Prostate gland (tissue), 2 donors: ENCODE measurements around the gene CEP70.

ENCODE experiments used
- POLR2A ChIP-seq: fragments of 450-650 bp; IDR thresholded peaks from one replicate; pipeline ENCODE4 v1.6.1; 2016; ENCODE audit warnings: antibody characterized with exemption, mild to moderate bottlenecking
- POLR2AphosphoS5 ChIP-seq: sonication (generic); formaldehyde crosslinking; IDR thresholded peaks from one replicate; pipeline ENCODE4 v1.6.1; 2017; ENCODE audit warnings: antibody characterized with exemption
- TF ChIP-seq, protein P1 (sequence below), 4 experiments: fragments of 200-600 bp in 2 of 4; fragments of 450-650 bp in 2 of 4; sonication (generic) in 2 of 4; IDR thresholded peaks; 1 replicate in 3 of 4; 2 replicates in 1 of 4; pipeline ENCODE4 v1.5.1; 2016 to 2019; ENCODE audit warnings: antibody characterized with exemption in 4 of 4, mild to moderate bottlenecking in 2 of 4, moderate library complexity in 2 of 4

GRCh38 chr3:138449490-138449889 lies 144.6 kb downstream of the CEP70 start:
- TF ChIP-seq, protein P1, sequence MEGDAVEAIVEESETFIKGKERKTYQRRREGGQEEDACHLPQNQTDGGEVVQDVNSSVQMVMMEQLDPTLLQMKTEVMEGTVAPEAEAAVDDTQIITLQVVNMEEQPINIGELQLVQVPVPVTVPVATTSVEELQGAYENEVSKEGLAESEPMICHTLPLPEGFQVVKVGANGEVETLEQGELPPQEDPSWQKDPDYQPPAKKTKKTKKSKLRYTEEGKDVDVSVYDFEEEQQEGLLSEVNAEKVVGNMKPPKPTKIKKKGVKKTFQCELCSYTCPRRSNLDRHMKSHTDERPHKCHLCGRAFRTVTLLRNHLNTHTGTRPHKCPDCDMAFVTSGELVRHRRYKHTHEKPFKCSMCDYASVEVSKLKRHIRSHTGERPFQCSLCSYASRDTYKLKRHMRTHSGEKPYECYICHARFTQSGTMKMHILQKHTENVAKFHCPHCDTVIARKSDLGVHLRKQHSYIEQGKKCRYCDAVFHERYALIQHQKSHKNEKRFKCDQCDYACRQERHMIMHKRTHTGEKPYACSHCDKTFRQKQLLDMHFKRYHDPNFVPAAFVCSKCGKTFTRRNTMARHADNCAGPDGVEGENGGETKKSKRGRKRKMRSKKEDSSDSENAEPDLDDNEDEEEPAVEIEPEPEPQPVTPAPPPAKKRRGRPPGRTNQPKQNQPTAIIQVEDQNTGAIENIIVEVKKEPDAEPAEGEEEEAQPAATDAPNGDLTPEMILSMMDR (IDR thresholded peaks at IDR 0.05) = no peak
- no peak for TF ChIP-seq POLR2AphosphoS5
- TF ChIP-seq POLR2A = no peak
